ENCODE measurements around the gene MAG.

The MAG gene

DNA sequence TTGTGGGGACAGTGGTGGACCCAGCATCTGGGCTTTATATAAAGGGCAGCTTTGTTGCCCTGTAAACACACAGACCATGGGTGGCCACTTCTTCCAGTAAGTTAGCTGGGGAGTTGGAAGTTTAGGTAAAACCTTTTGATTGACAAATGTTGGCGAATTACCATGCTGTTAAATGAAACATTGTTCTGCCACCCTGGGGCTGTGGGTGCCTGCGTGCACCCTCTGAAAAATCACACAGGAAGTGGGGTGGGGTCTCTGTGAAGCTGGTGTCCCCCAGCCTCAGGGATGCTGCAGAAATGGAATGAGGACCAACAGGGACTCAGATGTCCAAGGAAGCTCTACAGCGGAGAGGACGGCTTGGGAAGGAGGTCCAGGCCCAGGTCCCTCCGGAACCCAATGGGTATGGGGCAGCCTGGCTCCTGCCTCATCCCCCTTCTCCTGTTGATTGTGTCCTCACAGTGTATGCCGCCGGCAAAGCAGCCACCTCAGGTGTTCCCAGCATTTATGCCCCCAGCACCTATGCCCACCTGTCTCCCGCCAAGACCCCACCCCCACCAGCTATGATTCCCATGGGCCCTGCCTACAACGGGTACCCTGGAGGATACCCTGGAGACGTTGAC lies 26.0 kb upstream of the MAG start:
- DNase-seq = no peak

DNA sequence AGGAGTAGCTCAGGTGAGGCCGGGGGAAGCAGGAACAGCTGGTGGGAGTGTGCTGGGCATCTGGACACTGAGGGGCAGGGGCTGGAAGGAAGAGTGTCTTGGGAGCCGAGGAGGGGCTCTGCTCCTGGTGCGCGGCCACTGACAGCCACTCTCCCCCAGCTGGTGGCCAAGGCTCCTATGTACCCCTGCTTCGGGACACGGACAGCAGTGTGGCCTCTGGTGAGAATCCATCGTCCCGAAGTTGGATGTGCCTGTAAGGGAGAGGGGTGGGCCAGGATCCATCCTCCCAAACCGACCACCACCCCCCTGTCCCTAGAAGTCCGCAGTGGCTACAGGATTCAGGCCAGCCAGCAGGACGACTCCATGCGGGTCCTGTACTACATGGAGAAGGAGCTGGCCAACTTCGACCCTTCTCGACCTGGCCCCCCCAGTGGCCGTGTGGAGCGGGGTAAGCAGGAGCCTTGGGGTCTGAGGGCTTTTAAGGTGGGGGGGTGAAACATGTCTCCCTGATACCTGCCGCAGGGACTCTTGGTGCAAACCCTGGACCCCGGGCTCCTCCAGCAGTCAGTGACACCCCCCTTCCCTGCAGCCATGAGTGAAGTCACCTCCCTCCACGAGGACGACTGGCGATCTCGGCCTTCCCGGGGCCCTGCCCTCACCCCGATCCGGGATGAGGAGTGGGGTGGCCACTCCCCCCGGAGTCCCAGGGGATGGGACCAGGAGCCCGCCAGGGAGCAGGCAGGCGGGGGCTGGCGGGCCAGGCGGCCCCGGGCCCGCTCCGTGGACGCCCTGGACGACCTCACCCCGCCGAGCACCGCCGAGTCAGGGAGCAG lies 25.2 kb upstream of the MAG start:
- no peak for DNase-seq

- no peak for DNase-seq
Observed at GRCh38 chr19:35267353-35267817, 24.6 kb upstream of the MAG start.

GRCh38 chr19:35267818-35268535 lies 24.0 kb upstream of the MAG start:
- DNase-seq = peak; percentile 28

GRCh38 chr19:35268536-35269437 lies 23.2 kb upstream of the MAG start, which contains the start of gene USF2:
Gene USF2, plus strand, starts transcription at chr19:35268962. Its CDS starts 140 bp downstream, at chr19:35269102.
- peak; percentile 27 for DNase-seq

DNA sequence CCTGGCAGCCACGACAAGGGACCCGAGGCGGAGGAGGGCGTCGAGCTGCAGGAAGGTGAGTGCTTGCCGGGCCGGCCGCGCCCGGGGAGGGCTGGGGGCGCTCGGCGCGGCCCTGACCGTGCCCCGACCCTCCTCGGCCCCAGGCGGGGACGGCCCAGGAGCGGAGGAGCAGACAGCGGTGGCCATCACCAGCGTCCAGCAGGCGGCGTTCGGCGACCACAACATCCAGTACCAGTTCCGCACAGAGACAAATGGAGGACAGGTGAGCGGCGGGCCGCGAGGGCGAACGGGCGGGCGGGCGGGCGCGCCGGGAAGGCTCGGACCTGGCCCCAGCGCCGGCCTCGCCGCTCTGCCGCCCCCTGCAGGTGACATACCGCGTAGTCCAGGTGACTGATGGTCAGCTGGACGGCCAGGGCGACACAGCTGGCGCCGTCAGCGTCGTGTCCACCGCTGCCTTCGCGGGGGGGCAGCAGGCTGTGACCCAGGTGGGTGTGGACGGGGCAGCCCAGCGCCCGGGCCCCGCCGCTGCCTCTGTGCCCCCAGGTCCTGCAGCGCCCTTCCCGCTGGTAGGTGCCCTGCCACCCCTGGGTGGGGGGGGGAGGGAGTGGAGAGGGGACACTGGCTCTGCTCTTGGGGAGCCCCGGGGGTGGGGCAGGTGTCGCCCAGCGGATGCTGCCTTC lies 22.4 kb upstream of the MAG start:
- peak; percentile 23 for DNase-seq

DNA sequence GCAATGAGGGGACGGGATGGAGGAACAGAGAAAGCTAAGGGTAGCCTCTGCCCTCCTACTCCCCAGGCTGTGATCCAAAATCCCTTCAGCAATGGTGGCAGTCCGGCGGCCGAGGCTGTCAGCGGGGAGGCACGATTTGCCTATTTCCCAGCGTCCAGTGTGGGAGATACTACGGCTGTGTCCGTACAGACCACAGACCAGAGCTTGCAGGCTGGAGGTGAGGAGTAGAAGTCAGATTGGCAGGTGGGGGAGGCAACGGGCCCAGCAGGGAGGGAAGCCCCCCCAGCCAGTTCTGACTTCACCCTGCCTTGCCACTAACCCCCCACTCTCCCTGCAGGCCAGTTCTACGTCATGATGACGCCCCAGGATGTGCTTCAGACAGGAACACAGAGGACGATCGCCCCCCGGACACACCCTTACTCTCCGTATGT lies 21.6 kb upstream of the MAG start:
- no peak for DNase-seq

DNA sequence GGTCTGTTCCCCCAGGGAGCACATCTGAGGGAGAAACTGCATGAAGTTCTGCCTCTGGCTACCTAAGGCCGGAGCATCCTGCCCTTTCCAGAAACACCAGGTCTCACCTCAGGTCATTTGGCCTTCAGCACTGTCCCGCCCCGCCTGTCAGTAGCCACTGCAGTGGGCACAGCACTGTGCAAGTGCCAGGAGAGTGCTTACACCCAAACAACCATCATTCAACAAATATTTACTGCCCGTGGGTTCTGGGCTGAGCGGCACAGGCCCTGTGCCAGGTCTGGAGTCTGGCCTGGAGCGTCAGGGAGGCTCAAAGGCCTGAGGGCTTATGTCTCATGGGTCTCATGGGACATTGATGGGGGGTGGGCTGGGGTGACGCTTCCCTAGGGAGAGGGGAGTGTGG lies 20.4 kb upstream of the MAG start:
- no peak for DNase-seq

DNA sequence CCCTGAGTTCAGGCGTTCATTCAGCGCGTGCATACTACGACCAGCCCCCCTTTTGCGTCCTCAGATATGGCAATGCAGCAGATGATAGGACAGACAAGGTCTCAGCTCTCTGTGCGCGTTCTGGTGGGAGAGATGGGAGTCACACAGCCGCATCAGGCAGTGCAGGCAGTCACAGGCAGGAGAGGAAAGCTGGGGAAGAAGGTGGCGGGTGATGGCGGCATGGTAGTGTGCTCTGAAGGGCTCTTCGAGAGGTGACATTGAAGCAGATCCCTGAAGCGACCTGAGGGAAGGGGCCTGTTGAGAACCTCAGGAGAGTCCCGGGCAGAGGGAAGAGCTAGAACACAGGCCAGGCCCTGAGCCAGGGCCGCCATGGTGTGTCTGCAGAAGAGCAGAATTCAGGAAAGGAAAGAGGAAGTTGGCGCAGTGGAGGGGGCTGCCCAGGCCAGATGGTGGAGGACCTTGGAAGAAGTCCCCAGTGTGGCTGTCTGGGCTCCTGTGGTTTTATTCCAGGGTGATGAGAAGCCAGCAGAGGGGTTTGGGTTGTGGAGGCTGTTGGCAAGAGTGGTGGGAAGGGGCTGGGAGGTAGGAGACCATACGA lies 19.7 kb upstream of the MAG start:
- DNase-seq = no peak

GRCh38 chr19:35272954-35273649 lies 18.9 kb upstream of the MAG start:
- no peak for DNase-seq

DNA sequence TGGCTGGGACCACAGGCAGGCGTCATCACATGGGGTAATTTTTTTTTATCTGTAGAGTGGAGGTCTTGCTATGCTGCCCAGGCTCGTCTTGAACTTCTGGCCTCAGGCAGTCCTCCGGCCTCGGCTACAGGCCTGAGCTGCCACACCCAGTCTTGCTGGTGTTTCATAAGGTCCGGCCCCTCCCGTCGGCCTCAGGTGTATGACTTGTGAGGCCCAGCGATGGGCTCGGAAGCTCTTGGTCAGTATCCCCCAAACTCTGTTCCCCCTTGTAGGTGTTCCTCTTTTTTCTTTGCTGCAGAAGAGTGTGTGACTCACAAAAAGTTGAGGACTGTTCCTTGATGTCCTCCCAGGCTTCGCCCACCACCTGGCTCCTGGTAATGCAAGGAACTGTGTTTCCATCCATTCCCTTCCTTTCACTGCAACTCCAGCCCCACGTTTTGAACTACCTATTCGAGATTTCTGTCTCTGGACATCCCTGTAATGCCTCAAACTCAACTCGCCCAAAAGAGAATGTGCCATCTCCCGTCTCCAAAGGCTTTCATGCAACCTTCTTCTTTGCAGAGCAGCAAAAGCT lies 18.2 kb upstream of the MAG start:
- no peak for DNase-seq

GRCh38 chr19:35274323-35274722 lies 17.6 kb upstream of the MAG start:
- no peak for DNase-seq

- no peak for DNase-seq
Observed at GRCh38 chr19:35276706-35277281, 15.2 kb upstream of the MAG start.

DNA sequence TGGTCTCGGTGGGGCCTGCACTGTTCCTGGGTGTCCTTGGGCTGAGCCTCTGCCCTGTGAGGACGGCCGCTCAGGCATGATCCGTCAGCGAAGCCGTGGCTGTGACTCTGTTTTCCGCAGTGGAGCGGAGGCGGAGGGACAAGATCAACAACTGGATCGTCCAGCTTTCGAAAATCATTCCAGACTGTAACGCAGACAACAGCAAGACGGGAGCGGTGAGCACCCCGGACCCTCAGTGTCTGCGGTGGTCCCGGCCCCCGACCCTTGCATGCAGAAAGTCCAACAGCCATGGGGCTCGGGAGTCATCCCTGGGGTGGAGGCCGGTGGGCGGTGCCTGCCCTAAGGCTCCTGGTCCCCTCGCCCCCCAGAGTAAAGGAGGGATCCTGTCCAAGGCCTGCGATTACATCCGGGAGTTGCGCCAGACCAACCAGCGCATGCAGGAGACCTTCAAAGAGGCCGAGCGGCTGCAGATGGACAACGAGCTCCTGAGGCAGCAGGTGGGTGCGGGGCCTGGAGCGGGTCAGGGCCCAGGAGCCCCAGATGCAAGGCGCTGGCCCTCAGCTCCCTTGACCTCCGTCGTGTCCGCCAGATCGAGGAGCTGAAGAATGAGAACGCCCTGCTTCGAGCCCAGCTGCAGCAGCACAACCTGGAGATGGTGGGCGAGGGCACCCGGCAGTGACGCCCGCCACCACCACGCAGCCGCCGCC lies 13.2 kb upstream of the MAG start:
- DNase-seq = no peak

DNA sequence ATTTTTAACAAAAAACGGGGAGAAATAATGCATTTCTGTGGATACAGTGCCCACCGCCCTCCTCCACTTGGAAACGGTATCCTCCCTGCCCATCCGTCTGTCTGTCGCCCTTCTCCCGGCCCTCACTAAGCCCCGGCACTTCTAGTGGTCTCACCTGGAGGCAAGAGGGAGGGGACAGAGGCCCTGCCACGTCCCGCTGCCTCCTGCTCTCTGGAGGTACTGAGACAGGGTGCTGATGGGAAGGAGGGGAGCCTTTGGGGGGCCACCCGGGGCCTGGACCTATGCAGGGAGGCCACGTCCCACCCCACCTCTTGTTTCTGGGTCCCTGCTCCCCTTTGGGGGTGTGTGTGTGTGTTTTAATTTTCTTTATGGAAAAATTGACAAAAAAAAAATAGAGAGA lies 12.6 kb upstream of the MAG start:
- DNase-seq = no peak

DNA sequence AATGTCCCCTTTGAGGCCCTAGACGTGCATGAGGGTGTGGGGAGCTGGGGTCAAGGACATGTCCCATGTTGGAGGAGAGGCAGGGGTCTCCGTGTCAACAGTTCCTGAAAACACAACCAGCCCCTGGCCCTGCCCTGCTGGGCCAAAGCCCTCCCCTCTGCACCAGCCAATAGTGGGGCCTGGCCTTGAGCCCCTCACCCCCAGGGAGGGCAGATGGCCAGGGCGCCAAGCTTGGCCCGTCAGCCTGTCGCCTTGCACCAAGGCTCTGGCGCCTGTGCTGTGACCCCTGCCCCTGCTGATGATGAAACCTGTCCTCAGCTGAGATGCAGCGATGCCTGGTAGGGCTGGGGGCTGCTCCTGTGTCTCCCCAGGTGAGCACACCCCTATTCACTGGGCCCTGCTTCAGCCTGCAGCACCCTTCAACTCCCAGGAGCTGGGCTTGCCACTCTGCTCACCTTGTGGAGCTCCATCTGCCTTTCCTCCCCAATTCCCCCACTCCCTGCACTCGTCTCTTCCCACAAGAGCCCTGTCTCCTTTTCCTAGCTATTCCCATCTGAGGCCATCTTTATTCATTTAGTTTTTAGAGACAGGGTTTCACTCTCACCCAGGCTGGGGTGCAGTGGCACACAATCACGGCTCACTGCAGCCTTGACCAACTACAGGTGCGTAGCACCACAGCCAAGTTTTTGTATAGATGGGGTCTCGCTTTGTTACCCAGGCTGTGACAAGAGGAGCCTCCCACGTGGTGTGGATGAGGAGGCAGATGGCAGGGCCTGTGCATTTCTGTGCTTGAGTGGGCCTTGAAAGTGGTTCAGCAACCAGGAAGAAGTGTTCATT lies 11.8 kb upstream of the MAG start:
- DNase-seq = no peak

DNA sequence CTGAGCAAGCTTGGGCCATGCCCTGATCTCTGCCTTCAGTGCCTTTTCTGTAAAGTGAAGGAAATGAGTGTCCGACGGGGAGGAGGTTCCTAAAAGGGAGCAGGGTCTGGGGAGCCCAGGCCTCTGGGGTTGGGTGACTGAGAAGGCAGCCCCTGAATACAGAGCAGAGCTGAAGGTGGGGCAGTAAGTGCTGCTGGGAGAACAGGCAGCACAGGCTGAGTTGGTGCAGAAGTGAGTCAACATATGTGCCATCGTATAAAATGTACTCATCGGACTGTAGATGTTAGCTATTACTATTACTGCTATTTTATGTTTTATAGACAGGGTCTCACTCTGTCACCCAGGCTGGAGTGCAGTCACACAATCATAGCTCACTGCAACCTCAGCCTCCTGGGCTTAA lies 10.7 kb upstream of the MAG start:
- no peak for DNase-seq

Measured in NCI-H446 treated with DMSO at 0.1 percent for 48 hours (cell line).